ENCODE results near the gene FXN. TPM values are rescaled to one million over a fixed set of nuclear protein-coding genes. Genes with fewer than 3 reads are reported as not detected.
"Not testable (repeated sequence)": the region's sequence is repeated elsewhere in the genome, so short reads cannot be mapped to it uniquely, and the experiment has no call there.

FXN gene
- polyA plus RNA-seq (ENCODE audit: insufficient read length in 3 of 3): 10 to 100 TPM; 16.4 to 20.6 (median 18.1) TPM
- long read RNA-seq, donor 1, full-length matches to known transcripts: 4 of 4 reads
- long read RNA-seq, donor 1, partial matches to known transcripts: 0 of 4 reads
- long read RNA-seq, donor 1, other reads (novel, unspliced or antisense): 0 of 4 reads
- long read RNA-seq, donor 2, full-length matches to known transcripts: 7 of 7 reads
- long read RNA-seq, donor 2, partial matches to known transcripts: 0 of 7 reads
- long read RNA-seq, donor 2, other reads (novel, unspliced or antisense): 0 of 7 reads
- long read RNA-seq, donor 3, full-length matches to known transcripts: 13 of 13 reads
- long read RNA-seq, donor 3, partial matches to known transcripts: 0 of 13 reads
- long read RNA-seq, donor 3, other reads (novel, unspliced or antisense): 0 of 13 reads
- long read RNA-seq, donor 4, full-length matches to known transcripts: 5 of 5 reads
- long read RNA-seq, donor 4, partial matches to known transcripts: 0 of 5 reads
- long read RNA-seq, donor 4, other reads (novel, unspliced or antisense): 0 of 5 reads
- long read RNA-seq, donor 5: 0 reads
- long read RNA-seq, donor 6, full-length matches to known transcripts: 9 of 9 reads
- long read RNA-seq, donor 6, partial matches to known transcripts: 0 of 9 reads
- long read RNA-seq, donor 6, other reads (novel, unspliced or antisense): 0 of 9 reads
- long read RNA-seq, donor 7, full-length matches to known transcripts: 10 of 10 reads
- long read RNA-seq, donor 7, partial matches to known transcripts: 0 of 10 reads
- long read RNA-seq, donor 7, other reads (novel, unspliced or antisense): 0 of 10 reads
- long read RNA-seq, donor 8, full-length matches to known transcripts: 9 of 15 reads
- long read RNA-seq, donor 8, partial matches to known transcripts: 6 of 15 reads
- long read RNA-seq, donor 8, other reads (novel, unspliced or antisense): 0 of 15 reads
- long read RNA-seq, donor 9, full-length matches to known transcripts: 3 of 3 reads
- long read RNA-seq, donor 9, partial matches to known transcripts: 0 of 3 reads
- long read RNA-seq, donor 9, other reads (novel, unspliced or antisense): 0 of 3 reads
- long read RNA-seq, donor 10, full-length matches to known transcripts: 9 of 9 reads
- long read RNA-seq, donor 10, partial matches to known transcripts: 0 of 9 reads
- long read RNA-seq, donor 10, other reads (novel, unspliced or antisense): 0 of 9 reads
- long read RNA-seq, donor 11, full-length matches to known transcripts: 6 of 6 reads
- long read RNA-seq, donor 11, partial matches to known transcripts: 0 of 6 reads
- long read RNA-seq, donor 11, other reads (novel, unspliced or antisense): 0 of 6 reads
- long read RNA-seq, donor 12, full-length matches to known transcripts: 5 of 5 reads
- long read RNA-seq, donor 12, partial matches to known transcripts: 0 of 5 reads
- long read RNA-seq, donor 12, other reads (novel, unspliced or antisense): 0 of 5 reads
- long read RNA-seq, donor 13: 0 reads
- long read RNA-seq, donor 14, full-length matches to known transcripts: 6 of 6 reads
- long read RNA-seq, donor 14, partial matches to known transcripts: 0 of 6 reads
- long read RNA-seq, donor 14, other reads (novel, unspliced or antisense): 0 of 6 reads
- long read RNA-seq, donor 15, full-length matches to known transcripts: 5 of 5 reads
- long read RNA-seq, donor 15, partial matches to known transcripts: 0 of 5 reads
- long read RNA-seq, donor 15, other reads (novel, unspliced or antisense): 0 of 5 reads
- long read RNA-seq, donor 16, full-length matches to known transcripts: 16 of 16 reads
- long read RNA-seq, donor 16, partial matches to known transcripts: 0 of 16 reads
- long read RNA-seq, donor 16, other reads (novel, unspliced or antisense): 0 of 16 reads

- peak; percentile 48 to 81 (median 70) for DNase-seq (ENCODE audit: extremely low read depth in 1 of 11, low read depth in 9 of 11, low spot score in 4 of 11)
Observed at GRCh38 chr9:69035438-69036308, at the start of gene FXN. FXN (plus strand) TSS chr9:69035752; CDS start chr9:69035783, 31 bp downstream.

- DNase-seq (ENCODE audit: extremely low read depth in 1 of 11, low read depth in 9 of 11, low spot score in 4 of 11): not testable (repeated sequence)
Observed at GRCh38 chr9:68986949-68987348, 48.6 kb upstream of the FXN start.

DNA sequence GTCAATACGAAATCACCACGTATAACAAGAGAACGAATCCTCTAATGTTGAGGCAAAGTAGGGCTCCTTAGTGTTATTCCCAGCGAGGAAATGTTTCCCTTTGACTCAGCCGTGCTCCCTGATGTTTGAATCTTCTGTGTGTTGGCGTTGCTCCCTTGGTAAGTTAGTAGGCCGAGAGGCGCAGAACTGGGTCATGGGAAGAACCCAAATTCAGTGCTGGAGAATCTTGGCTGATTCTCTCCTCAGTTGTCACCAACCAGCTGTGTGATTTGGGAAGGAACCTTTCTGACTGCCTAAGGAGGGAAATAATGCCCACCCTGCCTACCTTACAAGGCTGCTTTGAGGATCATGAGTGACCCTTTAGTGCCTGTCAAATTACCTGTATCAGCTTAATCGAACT, 44.1 kb upstream of the FXN start:
- DNase-seq (ENCODE audit: extremely low read depth in 1 of 11, low read depth in 9 of 11, low spot score in 4 of 11): no peak

- DNase-seq (ENCODE audit: extremely low read depth in 1 of 11, low read depth in 9 of 11, low spot score in 4 of 11): no peak
Observed at GRCh38 chr9:68995776-68996175, 39.8 kb upstream of the FXN start.

DNA sequence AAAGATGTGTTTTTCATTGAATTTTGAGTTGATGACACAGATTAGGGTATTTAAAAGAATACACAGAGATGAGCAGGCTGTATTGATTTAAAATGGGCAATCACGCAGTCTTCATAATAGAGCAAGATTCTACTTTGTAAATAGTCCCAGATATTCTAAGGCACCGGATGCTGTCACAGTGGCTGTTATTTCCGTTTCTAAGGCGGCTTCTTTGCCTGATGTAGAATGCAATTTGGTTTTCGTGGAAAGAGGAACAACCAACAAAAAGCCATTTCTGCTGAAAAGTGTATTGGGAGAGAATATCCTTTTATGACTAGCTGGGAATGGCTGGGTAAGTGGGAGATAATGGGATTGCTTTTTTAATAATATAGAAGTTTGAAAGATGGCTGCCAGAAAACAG, 39.1 kb upstream of the FXN start:
- no peak for DNase-seq (ENCODE audit: extremely low read depth in 1 of 11, low read depth in 9 of 11, low spot score in 4 of 11)

- DNase-seq (ENCODE audit: extremely low read depth in 1 of 11, low read depth in 9 of 11, low spot score in 4 of 11): peak in 2 of 11 donors; percentile 34 to 37
Observed at GRCh38 chr9:68997666-68998065, 37.9 kb upstream of the FXN start.

DNA sequence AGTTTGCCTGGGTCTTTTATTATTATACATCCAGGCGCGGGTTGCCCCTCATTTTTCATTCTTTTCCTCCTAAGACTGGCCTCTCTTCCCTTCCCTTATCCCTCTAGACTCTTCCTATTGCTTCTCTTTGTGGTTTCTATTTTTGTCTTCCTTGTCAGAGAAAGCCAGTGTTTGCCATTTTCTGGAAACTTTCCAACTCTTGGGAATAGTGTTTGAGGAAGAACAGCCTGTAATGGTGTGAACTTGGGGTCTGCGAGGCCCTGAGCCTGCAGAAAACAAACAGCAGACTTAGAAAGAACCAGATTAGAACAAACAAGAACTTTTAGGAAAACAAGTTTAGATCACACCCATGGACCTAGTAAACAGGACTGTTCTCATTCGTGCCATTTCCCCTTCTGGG, 37.2 kb upstream of the FXN start:
- DNase-seq (ENCODE audit: extremely low read depth in 1 of 11, low read depth in 9 of 11, low spot score in 4 of 11): no peak

- DNase-seq (ENCODE audit: extremely low read depth in 1 of 11, low read depth in 9 of 11, low spot score in 4 of 11): no peak
Observed at GRCh38 chr9:68998812-68999211, 36.7 kb upstream of the FXN start.

DNA sequence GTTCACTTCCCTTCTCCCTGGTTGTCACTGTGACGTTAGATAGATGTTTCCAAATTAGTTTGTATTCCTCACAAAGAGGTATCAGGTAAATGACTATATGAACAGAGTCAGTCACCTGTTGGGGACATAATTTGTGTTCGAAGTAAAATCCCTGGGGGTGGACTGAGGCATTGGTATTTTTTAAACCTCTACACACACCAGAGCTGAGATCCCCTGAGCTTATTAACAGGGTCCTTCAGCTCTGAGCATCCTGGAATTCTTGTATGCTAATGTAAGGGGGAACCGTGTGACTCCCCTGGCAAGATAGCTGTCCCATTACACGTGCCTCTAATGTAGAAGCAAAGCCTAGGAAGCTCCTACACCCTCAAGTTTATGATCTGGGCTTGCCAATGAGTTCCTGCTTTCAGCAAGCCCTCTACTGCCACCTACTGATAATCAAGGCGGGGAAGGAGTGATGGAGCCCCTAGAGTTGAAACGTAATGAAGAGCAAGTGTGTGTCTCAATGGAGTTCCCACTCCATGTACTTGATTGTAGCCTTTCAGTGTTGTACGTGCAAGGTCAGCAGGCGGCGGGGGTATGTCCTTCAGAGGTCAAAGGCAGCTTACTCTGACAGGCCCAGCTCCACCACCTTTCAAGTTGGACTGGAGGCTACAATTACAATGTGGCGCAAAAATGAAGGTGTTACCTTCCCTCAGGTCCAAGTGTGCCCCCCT, 36.0 kb upstream of the FXN start:
- peak in 9 of 11 donors; percentile 38 to 75 (median 63) for DNase-seq (ENCODE audit: extremely low read depth in 1 of 11, low read depth in 9 of 11, low spot score in 4 of 11)

- no peak for DNase-seq (ENCODE audit: extremely low read depth in 1 of 11, low read depth in 9 of 11, low spot score in 4 of 11)
Observed at GRCh38 chr9:69001921-69002320, 33.6 kb upstream of the FXN start.

DNA sequence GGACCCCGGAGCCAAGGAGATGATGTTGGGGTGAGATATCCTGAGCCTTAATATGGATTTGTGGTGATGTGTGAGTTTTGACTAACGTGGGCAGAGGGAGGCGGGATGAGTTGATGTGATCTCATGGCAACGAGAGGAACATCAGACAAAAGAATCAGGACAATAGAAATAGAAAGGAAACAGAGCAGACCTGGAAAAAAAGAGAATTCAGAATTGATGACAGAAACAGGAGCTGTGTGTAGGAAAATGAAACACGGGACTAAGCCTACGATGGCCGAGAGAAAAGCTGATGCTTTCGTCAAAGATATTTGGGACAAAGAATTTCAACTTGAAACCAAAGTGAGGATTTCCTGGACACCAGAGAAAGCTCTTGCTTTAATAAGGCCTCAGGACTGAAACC, 32.5 kb upstream of the FXN start:
- no peak for DNase-seq (ENCODE audit: extremely low read depth in 1 of 11, low read depth in 9 of 11, low spot score in 4 of 11)

GRCh38 chr9:69004836-69005235, 30.7 kb upstream of the FXN start:
- DNase-seq (ENCODE audit: extremely low read depth in 1 of 11, low read depth in 9 of 11, low spot score in 4 of 11): no peak

DNA sequence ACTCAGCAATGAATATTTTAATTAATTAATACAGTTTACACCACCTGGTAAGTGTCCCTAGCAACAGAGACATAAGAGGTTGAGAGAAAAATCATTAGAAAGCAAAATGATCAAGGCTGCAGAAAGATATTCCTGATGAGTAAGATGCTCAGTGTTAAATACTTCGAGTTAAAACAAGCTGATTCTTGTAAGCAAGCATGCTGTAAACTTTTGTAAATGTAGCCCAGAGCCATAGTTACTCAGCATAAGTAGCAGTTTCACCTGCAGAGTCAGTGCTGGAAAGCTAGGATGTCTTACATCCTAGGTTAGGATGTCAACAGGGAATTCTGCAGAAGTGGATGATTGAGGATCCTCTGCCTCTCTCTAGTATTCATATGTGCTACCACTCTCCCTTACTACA, 25.8 kb upstream of the FXN start:
- DNase-seq (ENCODE audit: extremely low read depth in 1 of 11, low read depth in 9 of 11, low spot score in 4 of 11): no peak

GRCh38 chr9:69012696-69013381, 22.7 kb upstream of the FXN start:
- DNase-seq (ENCODE audit: extremely low read depth in 1 of 11, low read depth in 9 of 11, low spot score in 4 of 11): no peak

GRCh38 chr9:69013382-69013727, 22.2 kb upstream of the FXN start:
- no peak for DNase-seq (ENCODE audit: extremely low read depth in 1 of 11, low read depth in 9 of 11, low spot score in 4 of 11)

DNA sequence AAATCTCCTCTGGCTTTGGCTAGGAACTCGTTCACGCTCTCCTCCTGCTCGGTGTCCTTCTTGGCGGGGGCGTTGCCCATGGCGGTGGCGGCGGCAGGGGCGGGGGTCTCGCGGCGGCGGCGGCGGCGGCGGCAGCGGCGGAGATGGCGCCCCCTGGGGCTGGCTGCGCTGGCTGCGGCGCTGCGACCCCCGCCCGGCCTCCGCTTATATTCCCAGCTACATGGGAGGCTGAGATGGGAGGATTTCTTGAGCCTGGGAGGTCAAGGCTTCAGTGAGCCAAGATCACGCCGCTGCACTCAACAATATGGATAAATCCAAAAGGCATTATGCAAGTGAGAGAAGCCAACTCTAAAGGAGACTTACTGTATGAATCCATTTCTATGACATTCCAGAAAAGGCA, 21.5 kb upstream of the FXN start, which contains the start of gene PRKACG:
Gene PRKACG, minus strand, starts transcription at position 101 of the 400 bp plus-strand sequence. Its CDS starts 21 bp downstream, at position 80.
- DNase-seq (ENCODE audit: extremely low read depth in 1 of 11, low read depth in 9 of 11, low spot score in 4 of 11): no peak
